AML-193 (cell line): ENCODE data around the gene ANKRD61.
"Not testable (repeated sequence)": the region's sequence is repeated elsewhere in the genome, so short reads cannot be mapped to it uniquely, and the experiment has no call there.

Source experiments
- DNase-seq, 2 experiments: peaks; one replicate each; lab custom pipeline; 2025; lab: John Stamatoyannopoulos, UW

Gene ANKRD61

DNA sequence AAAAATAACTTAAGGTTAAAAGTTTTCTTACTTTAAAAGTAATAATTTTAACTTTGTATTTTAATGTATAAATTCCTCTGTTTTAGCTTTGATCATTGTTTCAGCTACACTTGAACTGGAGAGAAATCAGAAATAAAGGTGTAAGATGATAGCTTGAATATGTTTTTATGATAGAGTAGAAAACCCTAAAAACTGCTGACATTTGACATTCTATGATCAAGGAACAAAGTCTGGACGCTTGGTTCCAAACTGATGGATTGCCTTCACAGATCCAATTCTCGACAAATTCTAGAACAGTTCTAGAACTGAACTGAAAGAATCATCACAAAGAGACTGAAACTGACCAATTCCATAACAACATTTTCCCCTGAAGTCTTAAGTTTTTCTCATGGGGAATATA is at the start of gene ANKRD61:
Gene ANKRD61, plus strand, starts transcription at position 389 of the 400 bp plus-strand sequence. Its CDS starts 0 bp downstream, at position 389.
- DNase-seq: no peak

DNA sequence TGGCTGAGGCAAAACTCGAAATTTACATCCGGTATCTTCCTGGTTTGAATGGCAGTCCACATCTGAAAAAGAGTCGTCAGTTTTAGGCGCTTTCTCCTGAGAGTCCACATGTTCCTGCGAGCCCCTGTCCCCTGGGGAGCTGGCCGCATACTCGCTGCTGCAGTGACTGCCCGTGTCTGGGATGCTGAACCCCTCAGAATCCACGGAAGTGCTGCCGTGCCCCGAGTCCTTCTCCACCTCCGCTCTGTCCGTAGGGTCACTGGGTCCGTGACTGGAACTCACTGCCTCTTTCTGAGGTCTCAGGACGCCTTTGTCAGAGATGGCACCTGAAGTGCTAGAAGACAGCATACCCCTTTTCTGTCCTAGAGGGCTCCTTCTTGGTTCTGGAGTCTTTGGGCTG is 44.1 kb upstream of the ANKRD61 start:
- not testable (repeated sequence) for DNase-seq

DNA sequence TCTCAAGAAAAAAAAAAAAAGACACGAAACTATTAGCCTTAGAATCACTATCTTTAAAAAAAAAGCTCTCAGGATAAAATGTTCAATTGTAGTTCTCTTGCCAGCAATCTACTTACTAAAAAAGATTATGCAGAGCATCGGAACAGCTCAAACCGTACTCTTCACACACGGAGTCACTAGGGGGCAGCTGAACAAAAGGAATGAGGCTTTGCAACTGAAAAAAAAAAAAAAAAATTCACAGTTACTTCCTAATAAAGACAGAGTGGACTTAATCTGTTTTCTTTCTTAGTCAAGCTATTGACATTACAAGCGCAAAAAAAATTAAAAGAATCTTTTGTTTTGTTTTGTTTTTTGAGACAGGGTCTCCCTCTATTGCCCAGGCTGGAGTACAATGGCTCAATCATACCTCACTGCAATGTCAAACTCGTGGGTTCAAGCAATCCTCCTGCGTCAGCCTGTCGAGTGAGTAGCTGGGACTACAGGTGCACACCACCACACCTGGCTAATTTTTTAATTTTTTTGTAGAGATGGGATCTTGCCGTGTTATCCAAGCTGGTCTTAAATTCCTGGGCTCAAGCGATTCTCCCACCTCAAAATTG is 33.9 kb upstream of the ANKRD61 start:
- peak; percentile 58 to 69 for DNase-seq

DNA sequence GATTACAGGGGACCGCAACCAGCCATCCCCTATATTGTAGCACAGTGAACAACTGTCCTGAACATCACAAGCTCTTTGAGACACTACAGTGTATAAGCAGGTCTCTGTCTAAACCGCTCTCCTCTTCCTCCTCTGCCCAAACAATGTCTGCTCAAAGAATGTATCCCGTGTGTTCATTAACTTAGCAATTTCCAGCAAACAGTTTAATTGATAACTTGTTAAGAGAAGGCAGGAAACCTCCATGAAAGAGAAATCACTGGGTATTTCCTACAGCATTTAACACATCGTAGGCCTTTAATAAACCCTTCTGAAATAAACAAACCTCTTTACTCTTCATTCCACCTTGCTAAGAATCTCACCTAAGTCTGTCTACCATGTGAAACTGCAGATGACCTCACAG is 23.8 kb upstream of the ANKRD61 start:
- DNase-seq: no peak

DNA sequence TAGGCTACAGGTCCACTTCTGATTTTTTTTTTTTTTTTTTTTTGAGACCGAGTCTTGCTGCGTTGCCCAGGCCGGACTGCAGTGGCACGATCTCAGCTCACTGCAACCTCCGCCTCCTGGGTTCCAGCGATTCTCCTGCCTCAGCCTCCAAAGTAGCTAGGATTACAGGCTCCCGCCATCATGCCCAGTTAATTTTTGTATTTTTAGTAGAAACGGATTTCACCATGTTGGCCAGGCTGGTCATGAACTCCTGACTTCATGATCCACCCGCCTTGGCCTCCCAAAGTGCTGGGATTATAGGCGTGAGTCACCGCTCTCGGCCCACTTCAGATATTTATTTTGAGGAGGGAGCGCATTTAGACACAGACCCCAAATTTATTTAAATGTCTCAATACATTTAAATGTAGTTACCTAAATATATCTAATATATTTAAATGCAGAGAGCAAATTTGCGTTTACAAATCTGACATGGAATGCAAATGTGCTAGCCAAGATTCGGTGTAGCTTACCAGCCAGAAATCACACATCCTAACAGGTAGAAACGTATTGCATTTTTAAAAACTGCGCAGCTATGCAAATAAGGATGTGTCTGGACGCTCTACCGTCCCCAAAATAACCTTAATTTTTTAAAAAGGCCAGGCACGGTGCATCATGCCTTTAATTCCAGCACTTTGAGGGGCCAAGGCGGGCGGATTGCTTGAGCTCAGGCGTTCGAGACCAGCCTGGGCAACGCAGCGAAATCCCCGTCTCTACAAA is 23.2 kb upstream of the ANKRD61 start:
- not testable (repeated sequence) for DNase-seq

DNA sequence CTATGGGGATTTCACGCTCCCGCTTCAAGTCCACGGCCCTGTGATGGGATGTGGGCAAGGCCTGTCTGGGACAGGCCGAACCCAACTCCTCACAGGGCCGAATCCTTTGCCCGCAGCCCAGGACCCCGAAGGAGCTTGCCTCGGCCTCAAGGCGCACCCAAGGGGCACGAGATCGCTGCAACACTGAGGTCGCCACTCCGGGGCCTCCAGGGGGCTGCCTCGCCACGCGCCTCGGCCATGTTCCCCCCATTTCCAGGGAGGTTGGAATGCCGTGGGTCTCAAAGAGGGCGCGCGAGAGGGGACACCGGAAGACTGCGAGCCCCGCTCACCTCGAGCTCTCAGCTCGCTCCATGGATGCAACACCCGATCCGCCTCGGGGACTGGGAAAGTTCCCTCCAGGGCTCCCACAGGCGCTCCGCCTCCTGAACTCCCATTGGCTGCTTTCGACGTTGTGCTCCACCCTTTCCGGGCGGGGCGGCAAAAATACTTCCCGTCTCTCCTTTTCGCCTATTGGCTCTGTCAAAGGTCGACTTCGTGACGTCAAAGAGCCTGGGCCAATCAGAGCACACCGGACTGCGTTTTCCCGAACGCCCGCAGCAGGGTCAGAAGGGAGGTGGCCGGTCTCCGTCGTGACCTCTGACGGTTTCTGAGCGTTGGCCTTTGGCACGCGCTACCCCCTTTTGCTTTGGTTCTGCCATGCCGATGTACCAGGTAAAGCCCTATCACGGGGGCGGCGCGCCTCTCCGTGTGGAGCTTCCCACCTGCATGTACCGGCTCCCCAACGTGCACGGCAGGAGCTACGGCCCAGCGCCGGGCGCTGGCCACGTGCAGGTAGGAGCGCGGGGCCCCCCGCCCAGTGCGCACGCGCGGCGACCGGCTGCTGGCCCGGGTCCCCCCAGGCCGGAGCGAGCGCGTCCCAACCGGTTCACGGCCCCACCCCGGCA is 22.2 kb upstream of the ANKRD61 start, which contains the start of the genes AIMP2 and PMS2:
Gene AIMP2, plus strand, starts transcription at position 605 of the 944 bp plus-strand sequence. Its CDS starts 92 bp downstream, at position 697.
Gene PMS2, minus strand, starts transcription at position 382 of the 944 bp plus-strand sequence. Its CDS starts 30 bp downstream, at position 352.
- peak; percentile 92 to 97 for DNase-seq

DNA sequence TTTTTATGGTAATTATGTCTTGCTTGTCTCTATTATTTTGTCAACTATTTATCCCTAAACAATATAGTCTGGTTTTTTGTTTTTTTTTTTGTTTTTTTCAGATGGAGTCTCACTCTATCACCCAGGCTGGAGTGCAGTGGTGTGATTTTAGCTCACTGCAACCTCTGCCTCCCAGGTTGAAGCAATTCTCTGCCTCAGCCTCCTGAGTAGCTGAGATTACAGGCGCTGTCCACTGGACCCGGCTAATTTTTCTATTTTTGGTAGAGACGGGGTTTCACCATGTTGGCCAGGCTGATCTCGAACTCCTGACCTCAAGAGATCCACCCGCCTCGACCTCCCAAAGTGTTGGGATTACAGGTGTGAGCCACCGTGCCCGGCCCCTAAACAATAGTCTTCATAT is 20.8 kb upstream of the ANKRD61 start:
- DNase-seq: not testable (repeated sequence)

DNA sequence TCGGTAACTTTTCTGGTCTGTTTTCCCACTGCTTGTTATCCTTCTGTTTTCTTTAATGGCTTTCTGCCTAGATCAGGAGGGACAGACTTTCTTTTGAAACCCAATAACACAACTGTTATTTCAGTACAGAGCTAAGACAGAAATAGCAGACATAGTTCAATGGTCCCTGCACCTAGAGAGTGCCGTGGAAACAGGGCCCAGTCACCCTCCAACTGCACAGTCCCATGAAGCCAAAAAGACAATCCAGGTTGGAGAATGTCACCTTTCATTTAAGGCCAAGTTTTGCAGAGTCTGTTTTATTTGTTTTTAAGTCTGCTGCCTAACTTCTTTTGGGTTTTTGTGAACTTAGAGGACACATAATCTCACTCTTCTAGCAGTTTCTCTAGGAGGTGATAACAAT is 19.6 kb upstream of the ANKRD61 start:
- no peak for DNase-seq

DNA sequence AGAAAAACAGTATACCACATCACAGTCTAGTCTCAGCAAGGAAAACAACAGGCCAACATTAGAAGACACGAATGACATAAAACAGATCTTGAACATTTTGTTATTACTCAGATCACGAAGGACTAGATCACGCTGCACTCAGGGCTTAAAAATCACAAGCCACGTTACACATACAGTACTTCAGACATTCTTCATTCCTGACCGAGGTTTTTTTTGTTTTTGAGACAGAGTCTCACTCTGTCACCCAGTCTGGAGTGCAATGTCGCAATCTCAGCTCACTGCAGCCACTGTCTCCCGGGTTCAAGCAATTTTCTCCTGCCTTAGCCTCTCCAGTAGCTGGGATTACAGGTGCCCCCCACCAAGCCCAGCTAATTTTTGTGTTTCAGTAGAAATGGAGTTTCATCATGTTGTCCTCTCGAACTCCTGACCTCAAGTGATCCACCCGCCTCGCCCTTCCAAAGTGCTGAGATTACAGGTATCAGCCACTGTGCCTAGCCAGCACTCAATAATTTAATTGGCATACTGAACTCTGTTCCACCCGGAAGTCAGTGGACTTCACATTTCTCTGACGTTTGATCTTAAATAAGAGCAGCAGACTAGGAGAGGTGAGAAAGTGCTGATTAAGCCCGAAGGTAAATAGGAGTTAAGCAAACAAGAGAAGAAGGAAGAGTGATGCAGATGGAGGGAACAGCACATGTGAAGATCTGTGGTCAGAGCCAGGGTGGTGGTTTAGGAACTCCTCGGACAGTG is 18.6 kb upstream of the ANKRD61 start:
- DNase-seq: no peak

DNA sequence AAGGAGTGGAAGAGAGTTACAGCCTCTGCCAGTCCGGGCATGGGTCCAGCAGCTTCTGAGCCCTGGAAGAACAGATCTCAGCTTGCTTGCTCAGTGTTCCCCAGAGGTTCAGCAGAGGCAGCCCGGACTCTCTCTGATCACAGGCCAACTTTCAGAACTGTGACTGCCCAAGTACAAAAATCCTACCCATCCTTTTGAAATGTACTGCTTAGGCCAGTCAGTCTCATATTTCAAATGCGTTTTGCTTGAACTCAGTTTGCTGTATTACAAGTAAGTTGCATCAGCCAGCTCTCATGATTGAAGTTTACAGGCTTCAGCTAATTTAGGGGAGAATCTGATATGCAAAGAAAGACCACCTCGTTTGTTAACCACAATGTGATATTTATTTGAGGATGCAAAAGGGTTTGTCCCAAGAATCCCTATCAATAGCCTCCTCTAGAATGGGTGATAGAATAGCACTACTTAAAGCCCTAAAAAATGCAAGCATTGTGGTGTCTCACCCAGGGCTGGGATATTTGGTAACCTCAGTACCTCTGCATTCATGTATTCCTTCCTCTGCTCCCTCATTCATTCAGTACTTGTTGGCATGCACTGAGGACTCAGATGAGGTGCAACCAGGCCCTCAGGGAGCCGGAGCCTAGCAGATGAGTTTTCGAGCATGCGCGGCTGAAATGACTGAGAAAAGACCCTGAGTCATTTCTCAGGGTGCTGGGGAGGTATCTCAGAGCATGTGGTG is 15.1 kb upstream of the ANKRD61 start:
- no peak for DNase-seq

DNA sequence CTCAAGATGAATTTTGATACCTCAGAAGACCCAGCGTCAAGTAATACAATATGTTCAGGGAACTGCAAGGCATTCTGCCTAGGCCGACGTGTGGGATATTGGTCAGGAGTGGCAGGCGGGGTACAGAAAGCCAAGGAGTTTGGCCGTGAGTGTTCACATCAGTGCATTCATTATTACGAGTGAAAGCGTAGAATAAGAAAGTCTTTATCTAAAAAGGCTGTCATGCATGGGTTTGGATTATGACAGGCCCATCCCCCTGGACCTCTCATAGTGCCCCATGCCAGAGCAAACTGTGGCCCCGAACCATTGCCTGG is 14.6 kb upstream of the ANKRD61 start:
- DNase-seq: no peak

DNA sequence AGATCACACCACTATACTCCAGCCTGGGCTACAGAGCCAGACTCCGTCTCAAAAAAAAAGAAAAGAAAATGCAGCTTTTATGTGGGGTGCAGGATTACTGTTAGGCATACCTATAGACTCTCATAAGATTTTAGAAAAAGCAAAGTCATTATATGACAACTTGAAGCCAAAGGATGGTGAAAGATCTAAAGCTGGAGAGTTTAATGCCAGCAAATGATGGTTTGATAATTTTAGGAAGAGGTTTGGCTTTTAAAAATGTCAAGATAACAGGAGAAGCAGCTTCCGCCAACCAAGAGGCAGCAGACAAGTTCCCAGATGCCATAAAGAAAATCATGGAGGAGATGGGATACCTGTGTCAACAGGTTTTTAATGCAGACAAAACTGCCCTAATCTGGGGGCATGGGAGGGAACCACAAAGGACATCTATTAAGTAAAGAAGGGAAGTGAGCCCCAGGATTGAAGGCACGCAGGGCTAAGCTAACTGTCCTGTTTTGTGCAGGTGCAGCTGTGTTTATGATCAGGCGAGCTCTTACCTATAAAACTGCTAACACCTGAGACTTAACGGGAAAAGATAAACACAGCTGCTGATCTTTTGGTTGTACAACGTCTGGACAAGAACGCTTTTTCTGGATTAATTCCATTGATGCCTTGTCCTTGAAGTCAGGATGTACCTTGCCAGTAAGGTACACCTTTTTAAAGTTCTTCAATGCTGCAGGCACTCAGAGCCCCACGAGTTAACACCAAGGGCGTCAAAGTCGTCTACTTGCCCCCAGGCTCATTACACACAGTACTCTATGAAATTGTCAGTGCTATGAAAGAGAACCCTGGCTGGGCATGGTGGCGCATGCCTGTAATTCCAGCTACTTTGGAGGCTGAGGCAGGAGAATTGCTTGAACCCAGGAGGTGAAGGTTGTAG is 10.5 kb upstream of the ANKRD61 start:
- DNase-seq: no peak

DNA sequence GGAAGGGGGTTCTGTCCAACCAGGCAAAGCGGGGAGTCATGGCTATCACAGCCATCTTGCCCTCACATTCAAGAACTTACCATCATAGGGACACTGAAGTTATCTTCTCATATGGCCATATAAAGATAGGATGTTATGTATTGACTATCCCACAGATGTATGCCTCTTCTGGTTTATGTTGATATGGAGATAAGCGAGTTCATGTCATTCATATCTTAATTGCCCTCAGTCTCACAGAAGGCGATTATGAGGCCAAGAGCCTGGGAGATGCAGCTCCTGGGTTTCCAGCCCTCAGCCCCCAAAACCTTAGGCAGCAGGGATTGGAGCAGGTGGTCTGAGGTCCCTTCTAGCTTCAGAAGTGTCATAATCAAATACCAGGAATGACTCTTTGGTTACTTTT is 8.5 kb upstream of the ANKRD61 start:
- no peak for DNase-seq

DNA sequence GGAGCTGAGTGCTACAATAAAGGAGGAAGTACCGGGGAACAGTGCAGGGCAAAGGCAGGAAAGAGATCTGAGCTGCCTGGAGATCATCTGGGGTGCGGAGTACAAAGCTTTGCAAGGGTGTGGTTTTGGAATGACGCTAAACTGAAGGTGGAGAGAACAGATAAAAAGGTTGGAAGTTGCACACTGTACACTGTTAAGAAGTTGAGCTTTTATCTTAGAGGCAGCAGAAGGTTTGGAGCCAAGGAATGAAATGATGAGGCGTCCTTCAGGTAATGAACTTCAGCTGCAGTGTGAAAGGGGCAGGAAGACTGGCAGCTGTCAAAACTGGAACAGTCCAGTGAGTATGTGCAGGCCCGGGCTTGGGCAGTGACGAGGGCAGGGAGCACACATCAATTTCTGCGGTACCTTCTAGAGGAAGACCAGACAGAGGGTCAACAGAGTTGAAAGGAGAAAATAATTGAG is 7.2 kb upstream of the ANKRD61 start:
- DNase-seq: no peak

DNA sequence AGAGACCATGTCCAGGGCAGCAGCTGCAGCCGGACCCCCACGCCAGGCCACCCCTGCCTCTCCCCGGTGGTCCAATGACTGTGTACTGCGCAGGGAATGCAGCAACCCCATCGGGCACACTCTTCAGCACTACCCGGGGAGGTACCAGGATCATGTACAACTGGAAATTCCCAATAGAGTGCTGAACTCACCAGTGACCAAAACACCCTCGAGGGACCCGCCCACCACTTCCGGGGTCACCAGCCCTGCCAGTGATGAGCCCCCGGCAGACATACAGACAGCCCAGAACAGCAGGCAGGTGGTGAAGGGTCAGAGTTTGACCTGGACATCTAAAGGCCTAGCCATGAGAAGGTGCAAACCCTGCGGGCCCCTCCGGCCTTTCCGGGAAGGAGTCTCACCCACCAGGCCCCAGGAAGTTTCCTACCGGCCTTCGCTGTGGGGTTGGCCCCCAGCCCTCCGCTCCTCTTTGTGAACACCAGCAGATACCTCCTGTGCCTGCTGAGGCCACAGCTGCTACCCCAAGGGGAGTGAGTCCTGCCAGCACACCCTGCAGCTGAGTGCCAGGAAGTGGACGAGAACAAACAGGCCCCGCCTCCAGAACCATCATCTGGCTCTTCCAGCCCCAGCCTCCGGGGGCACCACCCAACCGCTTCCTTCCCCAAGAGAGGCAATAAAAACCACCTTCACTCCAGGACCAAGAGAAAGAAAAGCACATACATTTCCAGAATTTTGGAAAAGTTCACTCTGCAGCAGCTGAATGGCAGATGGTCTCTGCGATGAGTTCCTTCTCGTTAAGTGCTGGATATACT is 5.0 kb upstream of the ANKRD61 start:
- DNase-seq: peak in 1 of 2 experiments; percentile 31

DNA sequence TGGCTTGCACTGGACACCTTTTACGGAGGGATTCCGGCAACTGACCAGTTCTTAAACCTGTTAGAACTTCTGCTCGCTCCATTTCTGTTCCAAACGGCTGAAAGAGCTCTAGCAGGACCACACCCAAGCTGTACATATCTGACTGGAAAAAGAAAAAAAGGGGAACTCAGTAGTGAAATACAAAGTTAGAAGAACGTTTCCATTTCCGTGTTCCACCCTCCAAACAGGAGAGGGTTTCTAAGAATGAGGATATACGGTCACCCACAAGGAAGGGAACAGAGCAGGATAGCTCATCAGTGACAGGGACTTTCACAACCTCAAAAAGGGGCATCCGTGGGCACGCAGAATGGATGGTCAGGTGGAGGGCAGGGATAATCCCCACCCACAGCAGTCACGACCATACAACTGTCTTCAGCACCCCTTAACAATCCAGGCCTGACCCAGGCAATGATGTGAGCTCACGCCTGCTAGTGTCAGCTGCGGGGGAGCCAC is 4.3 kb upstream of the ANKRD61 start:
- DNase-seq: no peak

DNA sequence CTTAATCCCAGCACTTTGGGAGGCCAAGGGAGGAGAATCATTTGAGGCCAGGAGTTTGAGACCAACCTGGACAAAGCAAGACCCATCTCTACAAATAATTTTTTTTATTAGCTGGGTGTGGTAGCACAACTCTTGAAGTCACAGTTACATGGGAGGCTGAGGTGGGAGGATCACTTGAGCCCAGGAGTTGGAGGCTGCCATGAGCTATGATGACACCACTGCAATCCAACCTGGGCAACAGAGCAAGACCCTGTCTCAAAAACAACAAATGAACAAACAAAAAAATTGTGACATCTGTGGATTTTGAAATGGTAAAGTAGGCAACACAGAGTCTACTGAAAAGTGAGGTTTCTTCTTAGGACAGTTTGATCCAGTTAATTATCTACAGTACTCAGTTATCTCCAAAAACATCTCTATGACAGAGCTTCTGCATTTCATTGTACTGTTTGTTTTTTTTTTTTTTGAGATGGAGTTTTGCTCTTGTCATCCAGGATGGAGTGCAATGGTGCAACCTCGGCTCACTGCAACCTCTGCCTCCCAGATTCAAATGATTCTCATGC is 3.3 kb upstream of the ANKRD61 start:
- DNase-seq: no peak

DNA sequence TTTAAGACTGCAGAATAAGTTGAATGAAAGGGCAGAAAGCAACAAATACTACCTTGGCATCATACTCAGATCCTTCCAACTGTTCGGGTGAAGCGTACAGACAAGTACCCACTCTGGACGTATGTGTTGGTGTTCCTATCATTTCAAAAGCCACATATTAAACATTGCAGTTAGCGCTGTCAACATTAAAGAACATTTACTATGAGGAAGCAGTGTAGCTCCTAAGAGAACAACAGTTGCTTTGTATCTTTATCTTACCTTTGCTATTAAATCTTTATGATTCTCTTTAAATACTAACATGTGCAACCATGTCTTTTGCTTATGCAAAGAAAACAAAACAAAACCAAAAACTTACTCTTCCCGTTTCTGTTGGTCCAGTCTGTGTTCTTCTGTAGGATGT is 2.6 kb upstream of the ANKRD61 start:
- no peak for DNase-seq
